Esophagus mucosa (tissue), 1 donor: ENCODE data around the gene TRMT5. TPM values are rescaled to one million over a fixed set of nuclear protein-coding genes. Genes with fewer than 3 reads are reported as not detected.
A peak's percentile ranks its signal among the peaks of the same experiment; 100 is the strongest.

Experiments used
- ATAC-seq: fragments of 200-7000 bp; cut with Tn5 transposase; one replicate; pipeline ENCODE4 v1.9.1; 2020
- total RNA-seq: library from RNA; stranded (reverse); gene quantifications from one replicate; pipeline ENCODE4 v1.2.4, GENCODE V29; 2023
- donor health status: DM: yes; HTN: yes; CAD: no.

TRMT5 gene
- total RNA-seq = 9.6 TPM

- ATAC-seq = peak; percentile 99
These were observed at the start of gene TRMT5, which contains the start of gene SLC38A6 for GRCh38 chr14:60980811-60981632. Gene TRMT5 (minus strand): TSS chr14:60981079. CDS start chr14:60980973, 106 bp downstream. Gene SLC38A6 (plus strand): TSS chr14:60981245. CDS start chr14:60981278, 33 bp downstream.

- no peak for ATAC-seq
These were observed 45.6 kb upstream of the TRMT5 start for GRCh38 chr14:61026526-61026925.

- ATAC-seq = no peak
These were observed 44.7 kb upstream of the TRMT5 start for GRCh38 chr14:61025251-61026223.

DNA sequence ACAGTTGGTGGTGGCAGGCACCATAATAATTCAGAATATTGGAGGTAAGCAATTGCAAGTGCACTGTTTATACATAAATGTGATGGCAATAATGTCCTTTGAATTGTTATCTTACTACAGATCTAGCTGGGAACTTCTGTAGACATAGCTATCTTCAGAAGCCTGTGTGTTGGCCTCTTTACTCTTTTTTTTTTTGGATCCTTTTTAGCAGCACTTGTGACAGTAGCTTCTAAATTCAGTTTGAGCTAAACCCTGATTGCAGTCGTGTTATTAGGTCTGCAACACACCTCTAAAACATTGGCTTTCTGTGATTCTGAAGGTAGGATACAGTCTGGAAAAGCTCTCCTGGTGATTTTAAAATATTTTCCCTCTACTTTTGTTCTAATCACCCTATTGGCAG lies 38.7 kb upstream of the TRMT5 start:
- ATAC-seq = no peak

- ATAC-seq = no peak
These were observed 22.7 kb upstream of the TRMT5 start for GRCh38 chr14:61003571-61003970.

GRCh38 chr14:60999536-60999935 lies 18.7 kb upstream of the TRMT5 start:
- ATAC-seq = no peak

DNA sequence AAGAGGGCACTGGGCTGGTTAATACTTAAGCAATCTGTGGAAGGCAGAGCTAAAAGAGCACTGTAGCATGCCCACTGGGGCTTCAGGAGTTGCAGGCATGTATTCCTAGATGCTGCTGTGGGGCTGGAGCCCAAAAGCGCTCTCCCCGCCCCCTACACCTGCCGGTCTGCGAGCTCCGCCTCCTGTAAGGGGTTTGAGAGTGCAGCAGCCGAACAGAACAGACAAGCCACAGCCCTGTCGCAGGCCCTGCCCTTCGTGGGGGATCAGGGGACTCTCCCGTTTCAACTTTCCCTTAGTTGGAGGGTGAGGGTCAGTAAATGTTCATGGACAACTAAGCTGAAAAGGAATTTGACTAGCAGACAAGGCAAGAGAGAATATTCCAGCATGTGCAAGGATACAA lies 17.7 kb upstream of the TRMT5 start:
- no peak for ATAC-seq

DNA sequence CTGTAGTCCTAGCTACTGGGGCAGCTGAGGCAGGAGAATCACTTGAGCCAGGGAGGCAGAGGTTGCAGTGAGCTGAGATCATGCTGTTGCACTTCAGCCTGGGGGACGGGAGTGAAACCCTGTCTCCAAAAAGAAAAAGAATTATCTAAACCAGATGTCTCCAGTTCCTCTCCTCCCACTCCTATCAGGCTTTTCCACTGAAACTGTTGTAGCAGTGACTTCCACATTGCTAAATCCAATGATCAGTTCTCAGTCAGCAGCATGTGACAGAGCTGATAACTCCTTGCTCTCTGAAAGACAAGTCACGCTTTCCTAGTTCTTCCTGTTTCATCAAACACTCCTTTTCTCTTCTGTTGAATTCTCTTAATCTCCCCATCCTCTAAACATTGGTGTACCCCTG lies 8.7 kb upstream of the TRMT5 start:
- no peak for ATAC-seq

DNA sequence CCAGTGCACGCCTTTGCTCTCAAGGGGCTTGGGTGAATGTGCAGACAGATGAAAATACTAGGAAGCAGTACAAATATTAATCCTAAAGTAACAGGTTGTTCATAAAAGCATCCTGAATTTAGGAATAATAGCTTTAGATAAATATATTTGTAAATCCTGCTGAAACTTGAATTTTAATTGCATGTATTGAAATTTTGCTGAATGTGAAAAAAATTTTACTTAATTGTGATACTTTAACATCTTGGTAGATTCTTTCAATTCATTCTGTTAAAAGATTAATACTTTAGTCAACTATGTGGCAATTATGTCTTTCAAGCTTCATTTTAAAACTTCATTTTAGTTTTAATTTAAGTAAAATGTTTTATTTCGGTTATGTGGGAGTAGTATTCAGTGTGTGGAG lies 5.6 kb upstream of the TRMT5 start:
- no peak for ATAC-seq

- ATAC-seq = no peak
These were observed 3.3 kb upstream of the TRMT5 start for GRCh38 chr14:60984196-60984595.

DNA sequence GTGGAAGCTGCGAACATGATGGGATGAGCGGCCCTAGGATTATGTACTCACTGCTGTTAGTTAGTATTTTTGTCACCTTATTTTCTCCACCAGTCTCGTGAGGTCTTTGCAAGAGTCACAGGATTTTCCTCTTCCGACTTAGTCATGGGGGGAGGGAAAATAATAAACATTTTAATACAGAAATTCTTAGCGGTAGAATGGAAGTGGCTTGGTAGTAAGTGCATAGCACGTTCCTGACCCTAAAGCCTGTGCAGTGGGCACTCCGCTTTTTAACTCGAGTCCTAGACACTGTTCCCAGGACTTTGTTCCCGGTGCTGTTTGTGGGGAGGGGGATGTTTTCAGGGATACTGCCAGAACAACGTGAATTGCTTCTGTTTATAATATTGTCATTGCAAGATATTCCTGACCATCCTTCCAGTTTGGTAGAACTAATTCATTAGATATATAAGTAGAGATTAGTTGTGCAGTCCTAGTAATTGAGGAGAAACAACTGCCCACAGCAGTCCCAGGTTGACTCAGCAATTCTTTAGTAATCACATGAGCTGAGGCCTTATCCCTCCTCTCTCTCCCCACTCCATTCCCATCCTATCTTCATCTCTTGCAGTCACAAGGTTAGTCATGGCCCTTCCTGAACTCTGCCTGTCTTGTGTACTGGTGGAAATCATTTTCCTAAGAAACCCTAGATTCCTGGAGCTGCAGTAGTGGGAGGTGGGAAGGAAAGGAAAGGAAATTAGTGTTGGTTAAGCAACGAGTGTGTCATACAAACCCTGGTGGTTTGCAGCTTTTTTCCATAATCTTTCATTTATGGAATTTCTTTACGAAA lies 965 bp upstream of the TRMT5 start:
- no peak for ATAC-seq

DNA sequence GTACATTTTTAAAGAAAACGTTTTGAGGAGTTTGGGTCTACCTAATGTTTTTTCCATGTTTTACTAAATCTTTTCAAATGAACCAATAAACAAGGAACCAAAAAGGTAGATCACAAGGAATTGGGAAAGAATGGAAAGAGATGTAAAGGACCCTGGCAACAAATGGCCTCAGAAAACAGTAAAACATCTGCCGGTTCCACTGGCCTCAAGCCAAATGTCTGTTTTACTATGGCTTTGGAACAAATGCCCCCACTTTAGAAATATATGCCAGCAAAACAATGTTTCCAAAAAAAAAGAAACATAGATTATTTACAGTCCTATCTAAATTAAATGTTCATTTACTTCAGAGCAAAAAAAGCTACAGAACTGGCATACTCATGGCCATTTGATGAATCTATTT lies 3.0 kb downstream of the TRMT5 start:
- no peak for ATAC-seq

GRCh38 chr14:60975551-60975950 lies 5.3 kb downstream of the TRMT5 start:
- no peak for ATAC-seq

DNA sequence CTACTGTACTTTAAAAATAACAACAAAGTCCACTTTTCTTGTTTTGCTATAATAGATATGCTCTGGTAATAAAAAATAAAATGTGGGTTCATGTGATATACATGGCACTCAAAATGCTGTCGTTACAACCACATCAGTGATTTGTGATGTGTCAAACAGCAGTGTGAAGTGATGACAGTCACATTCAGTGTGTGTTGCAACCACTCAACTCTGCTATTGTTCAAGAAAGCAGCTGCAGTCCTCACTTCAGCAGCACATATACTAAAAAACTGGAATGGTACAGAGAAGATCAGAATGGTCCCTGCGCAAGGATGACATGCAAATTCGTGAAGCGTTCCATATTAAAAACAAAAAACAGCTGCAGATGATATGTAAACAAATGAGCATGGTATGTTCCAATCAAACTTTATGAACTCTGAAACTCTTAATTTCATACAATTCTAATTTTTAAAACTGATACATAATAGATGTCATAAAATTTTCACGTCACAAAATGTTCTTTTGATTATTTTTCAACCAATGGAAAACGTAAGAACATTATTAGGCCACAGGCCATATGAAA lies 6.7 kb downstream of the TRMT5 start:
- ATAC-seq = no peak

GRCh38 chr14:60973070-60973469 lies 7.8 kb downstream of the TRMT5 start:
- no peak for ATAC-seq

GRCh38 chr14:60972295-60972694 lies 8.6 kb downstream of the TRMT5 start:
- no peak for ATAC-seq

- ATAC-seq = no peak
These were observed 9.6 kb downstream of the TRMT5 start for GRCh38 chr14:60971271-60971670.

DNA sequence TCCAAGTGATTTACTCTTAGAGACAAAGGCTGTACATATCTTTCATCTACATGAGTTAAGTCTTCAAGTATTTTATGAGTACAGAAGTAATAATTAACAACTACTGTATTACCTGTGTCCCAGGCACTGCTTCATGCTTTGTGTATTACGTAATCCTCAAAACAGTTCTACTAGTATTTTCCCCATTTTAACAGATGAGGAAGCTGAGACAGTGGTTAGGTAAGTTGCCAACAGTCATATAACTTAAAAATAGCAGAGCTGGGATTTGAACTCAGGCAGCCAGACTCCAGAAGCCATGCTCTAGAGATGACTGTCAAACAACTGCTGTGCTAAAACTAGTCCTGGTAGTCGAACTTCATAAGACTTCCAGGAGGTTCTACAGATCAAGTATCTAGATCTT lies 10.7 kb downstream of the TRMT5 start:
- no peak for ATAC-seq

- ATAC-seq = no peak
These were observed 12.2 kb downstream of the TRMT5 start for GRCh38 chr14:60968671-60969070.

DNA sequence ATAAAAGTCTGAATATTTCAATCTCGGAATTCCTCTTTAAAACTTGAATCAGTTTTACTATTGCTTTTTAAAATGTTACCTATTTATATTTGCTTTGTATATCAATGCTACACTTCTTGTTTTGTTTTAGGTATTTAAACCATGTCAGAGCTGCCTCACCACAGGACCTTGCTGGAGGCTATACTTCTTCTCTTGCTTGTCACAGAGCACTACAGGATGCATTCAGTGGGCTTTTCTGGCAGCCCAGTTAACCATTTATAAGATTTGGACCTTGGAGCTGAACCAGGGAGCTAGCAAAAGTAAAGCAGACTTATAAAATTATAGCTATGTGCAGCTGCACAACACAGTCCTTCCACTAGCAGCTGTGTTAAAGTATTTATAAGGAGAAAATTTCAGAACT lies 12.8 kb downstream of the TRMT5 start:
- no peak for ATAC-seq

DNA sequence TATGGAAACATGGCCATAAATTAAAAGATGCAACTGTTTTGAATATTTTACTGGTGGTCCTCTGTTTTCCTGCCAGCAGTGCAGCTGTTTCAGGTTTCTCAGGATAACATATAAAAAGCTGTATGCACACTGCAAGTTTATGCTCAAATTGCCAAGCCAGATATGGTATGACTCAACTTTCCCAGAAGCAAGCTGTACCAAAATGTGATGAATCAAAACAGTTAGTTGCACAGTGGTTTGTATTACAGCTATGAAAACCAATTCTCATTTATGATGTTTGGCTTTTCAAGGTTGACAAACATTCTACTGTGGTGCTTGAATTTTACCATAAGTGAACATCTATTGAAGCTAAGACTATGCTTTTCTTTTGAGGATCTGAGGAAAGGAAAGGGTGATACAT lies 15.5 kb downstream of the TRMT5 start:
- no peak for ATAC-seq

GRCh38 chr14:60964904-60965303 lies 16.0 kb downstream of the TRMT5 start:
- no peak for ATAC-seq
